DND-41 (cell line): ENCODE data around the gene ELF1.

Experiments
- ATAC-seq: fragments of 200-7000 bp; cut with Tn5 transposase; 3 replicates; pipeline ENCODE4 v1.9.1; 2021; ENCODE audit warnings: low read depth; ENCODE audit not compliant: insufficient read depth
- DNase-seq: peaks from one replicate; pipeline ENCODE4 v3.0.0-alpha.2; 2020
- H2AFZ ChIP-seq: 2 replicates; pipeline ENCODE4 v1.6.0; 2012; ENCODE audit warnings: low read depth, low read length
- H3K27ac ChIP-seq: 2 replicates; pipeline ENCODE4 v1.5.1; 2012; ENCODE audit warnings: low read length, inconsistent platforms
- H3K27me3 ChIP-seq: fragments of 200-600 bp; sonication (generic); 2 replicates; pipeline ENCODE4 v1.6.0; 2012; ENCODE audit warnings: low read length, mild to moderate bottlenecking, inconsistent platforms; ENCODE audit not compliant: insufficient read depth, poor library complexity
- H3K36me3 ChIP-seq: 2 replicates; pipeline ENCODE4 v1.5.1; 2012; ENCODE audit warnings: low read length, inconsistent platforms; ENCODE audit not compliant: insufficient read depth
- H3K4me1 ChIP-seq: 2 replicates; pipeline ENCODE4 v1.5.1; 2012; ENCODE audit warnings: mild to moderate bottlenecking, low read length; ENCODE audit not compliant: insufficient read depth
- H3K4me2 ChIP-seq: 2 replicates; pipeline ENCODE4 v1.6.0; 2012; ENCODE audit warnings: mild to moderate bottlenecking, moderate library complexity, low read length, inconsistent platforms; ENCODE audit not compliant: insufficient read depth
- H3K4me3 ChIP-seq, 2 experiments: fragments of 200-600 bp in 1 of 2; shearing (Covaris generic) in 1 of 2; 2 replicates each; pipeline ENCODE4 v1.5.1; 2012 to 2016; ENCODE audit warnings: inconsistent platforms in 2 of 2, low read length in 2 of 2, mild to moderate bottlenecking in 2 of 2, low read depth in 1 of 2, moderate library complexity in 1 of 2
- H3K79me2 ChIP-seq: 2 replicates; pipeline ENCODE4 v1.6.0; 2012; ENCODE audit warnings: low read length, inconsistent platforms; ENCODE audit not compliant: insufficient read depth
- H3K9ac ChIP-seq: 2 replicates; pipeline ENCODE4 v1.6.0; 2012; ENCODE audit warnings: low read depth, mild to moderate bottlenecking, inconsistent platforms, low read length, moderate library complexity
- H3K9me3 ChIP-seq: 2 replicates; pipeline ENCODE4 v1.5.1; 2012; ENCODE audit warnings: low read length, moderate library complexity, mild to moderate bottlenecking, inconsistent platforms; ENCODE audit not compliant: insufficient read depth, severe bottlenecking
- H4K20me1 ChIP-seq: 2 replicates; pipeline ENCODE4 v1.6.0; 2012; ENCODE audit warnings: low read length; ENCODE audit not compliant: insufficient read depth
- CTCF ChIP-seq: IDR thresholded peaks from 2 replicates; pipeline ENCODE4 v1.5.1; 2012; ENCODE audit warnings: borderline replicate concordance, low read length, moderate library complexity, mild to moderate bottlenecking; ENCODE audit not compliant: poor library complexity, severe bottlenecking; ENCODE audit errors: extremely low read depth
- EZH2 ChIP-seq: IDR thresholded peaks from 3 replicates; pipeline ENCODE4 v1.6.1; 2012; ENCODE audit warnings: borderline replicate concordance, low read depth, mild to moderate bottlenecking, moderate library complexity, low read length, inconsistent platforms; ENCODE audit not compliant: severe bottlenecking

Gene ELF1

GRCh38 chr13:41032691-41033376 is 13.7 kb upstream of the ELF1 start:
- no peak for ATAC-seq
- H3K27me3 ChIP-seq = no peaks in the 10 kb centered on the region
- no peak for TF ChIP-seq EZH2
- no peak for TF ChIP-seq CTCF
- H3K4me2 ChIP-seq = no peak overlapping the region
- no peaks in the 10 kb centered on the region for H3K9me3 ChIP-seq
- 0 out of 2 replicates have a peak, but pooled peaks cover 3% of the 10 kb centered on the region for H3K4me1 ChIP-seq
- no peak for DNase-seq
- H3K9ac ChIP-seq = no peak overlapping the region
- peaks cover 94% of the 10 kb centered on the region for H3K79me2 ChIP-seq
- no peak overlapping the region for H3K27ac ChIP-seq
- no peak overlapping the region for H3K4me3 ChIP-seq
- peaks cover 5% of the 10 kb centered on the region; the same call in 1 of the 2 replicates for H4K20me1 ChIP-seq
- H3K36me3 ChIP-seq = peaks cover 10% of the 10 kb centered on the region
- no peak overlapping the region for H2AFZ ChIP-seq

- no peaks in the 10 kb centered on the region for H3K27me3 ChIP-seq
- peak; percentile 27; the same call in 1 of the 3 replicates for ATAC-seq
- H3K9ac ChIP-seq = no peak overlapping the region
- peaks cover 20% of the 10 kb centered on the region; the same call in 1 of the 2 replicates for H4K20me1 ChIP-seq
- H3K79me2 ChIP-seq = peaks cover 97% of the 10 kb centered on the region
- no peak overlapping the region for H3K4me3 ChIP-seq
- no peak for DNase-seq
- H3K9me3 ChIP-seq = no peaks in the 10 kb centered on the region
- H3K4me1 ChIP-seq = no peaks in the 10 kb centered on the region; the same call in 1 of the 2 replicates
- peaks cover 32% of the 10 kb centered on the region for H3K36me3 ChIP-seq
- H2AFZ ChIP-seq = no peak overlapping the region
- TF ChIP-seq EZH2 (no peak), CTCF (peak; percentile 47)
- H3K27ac ChIP-seq = peak overlapping the region; percentile 14; the same call in 1 of the 2 replicates
- H3K4me2 ChIP-seq = no peak overlapping the region
Measured at GRCh38 chr13:41029629-41030028, 10.5 kb upstream of the ELF1 start.

GRCh38 chr13:41028051-41028450 is 8.9 kb upstream of the ELF1 start:
- peaks cover 32% of the 10 kb centered on the region for H3K36me3 ChIP-seq
- peaks cover 97% of the 10 kb centered on the region for H3K79me2 ChIP-seq
- H4K20me1 ChIP-seq = peaks cover 20% of the 10 kb centered on the region; the same call in 1 of the 2 replicates

More at GRCh38 chr13:41028051-41028450, 8.9 kb upstream of the ELF1 start:
- Histone ChIP-seq H2AFZ (no peak overlapping the region), H3K27me3 (no peaks in the 10 kb centered on the region), H3K27ac (0 out of 2 replicates have a peak overlapping the region, but pooled peaks have one; percentile 14), H3K4me3 (no peak overlapping the region), H3K9ac (no peak overlapping the region), H3K4me1 (no peaks in the 10 kb centered on the region; the same call in 1 of the 2 replicates), H3K9me3 (no peaks in the 10 kb centered on the region), H3K4me2 (no peak overlapping the region)
- ATAC-seq (no peak), DNase-seq (no peak)
- TF ChIP-seq CTCF (no peak), EZH2 (no peak)
